GM21367 (cell line): ENCODE measurements around the gene HK3.
"Not testable (repeated sequence)": the region's sequence is repeated elsewhere in the genome, so short reads cannot be mapped to it uniquely, and the experiment has no call there.

ENCODE experiments used
- ATAC-seq: cut with Tn5 transposase; IDR thresholded peaks from one replicate; pipeline ENCODE4 v1.9.1; 2021; ENCODE audit not compliant: unreplicated experiment

Gene HK3

DNA sequence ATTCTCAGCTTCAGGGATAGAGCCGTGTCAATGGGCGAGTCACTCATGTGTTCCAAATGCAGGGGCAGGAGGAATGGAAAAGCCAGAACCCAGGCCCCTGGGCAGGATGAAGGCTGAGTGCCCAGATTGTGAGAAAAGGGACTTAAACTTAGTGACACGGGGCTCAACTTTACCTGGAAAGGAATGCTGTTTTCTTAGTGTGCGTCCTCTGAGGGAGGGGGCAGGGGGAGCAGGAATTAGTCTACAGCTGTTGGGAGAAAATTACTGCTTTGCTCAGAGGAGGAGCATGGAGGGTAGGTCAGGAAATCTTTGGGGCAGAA is 14.6 kb downstream of the HK3 start:
- no peak for ATAC-seq

DNA sequence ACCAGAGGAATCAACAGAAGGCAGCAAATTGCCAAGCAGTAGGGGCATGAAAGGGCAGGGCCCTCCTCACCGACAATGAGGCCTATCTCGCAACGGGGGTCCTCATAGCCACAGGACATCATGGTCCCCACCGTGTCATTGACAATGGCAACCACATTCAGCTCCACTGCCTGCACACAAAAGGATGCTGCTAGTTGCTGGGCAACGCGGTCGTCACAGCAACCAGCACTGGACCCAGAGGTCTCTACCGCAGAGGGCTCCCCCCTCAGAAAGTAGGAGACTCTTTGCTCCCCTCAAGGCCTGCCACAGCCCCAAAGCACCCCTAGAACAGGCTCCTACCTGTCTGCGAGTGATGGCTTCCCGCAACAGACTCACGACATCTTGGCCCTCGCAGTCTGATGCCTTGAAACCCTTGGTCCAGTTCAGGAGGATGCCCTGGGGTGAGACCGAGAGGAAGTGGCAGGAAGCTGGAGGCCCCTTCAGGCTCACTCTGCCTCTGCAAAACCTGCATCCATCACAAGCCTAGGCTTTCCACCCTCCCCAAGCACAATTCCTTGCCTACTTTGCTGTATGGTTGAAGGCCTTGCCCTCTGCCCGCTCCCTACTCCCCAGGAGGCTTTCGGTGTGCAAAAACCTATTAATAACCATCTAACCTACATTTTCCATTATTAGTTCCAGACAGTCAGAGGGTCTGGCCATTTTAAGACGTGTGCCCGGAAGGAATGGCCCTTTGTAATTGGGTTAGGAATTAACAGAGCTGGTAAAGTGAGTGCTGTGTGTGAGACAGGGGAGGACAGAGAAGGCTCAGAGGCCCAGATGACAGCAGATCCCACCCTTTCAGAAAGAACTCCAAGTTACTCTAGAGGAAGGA is 15.2 kb downstream of the HK3 start:
- no peak for ATAC-seq

DNA sequence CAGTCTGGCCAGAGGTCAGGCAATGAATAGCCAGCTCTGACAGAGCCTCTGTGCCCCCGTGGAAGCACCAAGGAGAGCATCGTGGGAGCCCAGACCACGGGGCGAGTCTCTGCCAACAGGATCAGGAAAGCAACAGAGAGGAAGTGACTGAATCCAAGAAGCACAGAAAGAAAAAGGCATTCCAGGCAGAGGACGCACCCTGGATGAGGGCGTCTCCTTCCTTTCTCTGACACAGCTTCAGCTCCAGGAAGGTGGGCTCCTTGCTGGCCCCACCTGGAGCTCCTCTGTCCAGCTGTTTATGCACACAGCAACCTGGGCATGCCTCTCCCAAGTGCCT is 16.6 kb downstream of the HK3 start:
- no peak for ATAC-seq

DNA sequence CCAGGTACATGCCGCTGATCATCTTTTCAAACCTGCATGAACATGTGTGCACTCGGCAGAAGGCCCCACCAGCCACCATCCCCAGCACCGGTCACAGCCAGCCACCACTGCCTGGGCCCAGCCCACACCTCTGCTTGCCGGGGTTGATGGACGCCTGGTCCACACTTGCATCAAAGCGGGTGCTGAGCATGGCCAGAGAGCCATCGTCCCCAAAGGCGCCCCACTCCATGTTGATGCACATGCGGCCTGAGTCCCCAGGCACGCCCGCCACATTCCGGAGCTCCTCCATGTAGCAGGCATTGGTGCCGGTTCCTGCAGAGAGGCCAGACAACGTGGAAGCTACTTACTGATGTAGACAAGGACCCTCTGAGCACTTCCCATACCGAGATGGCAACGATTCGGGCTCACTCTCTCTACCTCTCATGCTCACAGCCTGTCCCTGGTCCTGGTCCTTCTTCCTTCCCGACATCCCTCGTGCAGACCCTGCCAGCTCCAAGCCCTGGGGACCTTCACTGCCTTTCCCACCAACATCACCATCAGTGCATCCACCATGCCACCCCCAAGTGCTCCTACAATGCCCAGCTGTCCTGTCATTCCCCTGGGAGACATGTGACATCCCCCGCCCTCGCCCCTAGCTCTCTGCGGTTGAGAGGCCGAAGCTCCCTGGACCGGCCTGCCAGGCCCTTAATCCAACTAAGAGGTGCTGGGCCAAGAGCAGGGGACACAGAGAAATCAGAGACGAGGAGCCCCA is 17.2 kb downstream of the HK3 start:
- ATAC-seq, result no peak

DNA sequence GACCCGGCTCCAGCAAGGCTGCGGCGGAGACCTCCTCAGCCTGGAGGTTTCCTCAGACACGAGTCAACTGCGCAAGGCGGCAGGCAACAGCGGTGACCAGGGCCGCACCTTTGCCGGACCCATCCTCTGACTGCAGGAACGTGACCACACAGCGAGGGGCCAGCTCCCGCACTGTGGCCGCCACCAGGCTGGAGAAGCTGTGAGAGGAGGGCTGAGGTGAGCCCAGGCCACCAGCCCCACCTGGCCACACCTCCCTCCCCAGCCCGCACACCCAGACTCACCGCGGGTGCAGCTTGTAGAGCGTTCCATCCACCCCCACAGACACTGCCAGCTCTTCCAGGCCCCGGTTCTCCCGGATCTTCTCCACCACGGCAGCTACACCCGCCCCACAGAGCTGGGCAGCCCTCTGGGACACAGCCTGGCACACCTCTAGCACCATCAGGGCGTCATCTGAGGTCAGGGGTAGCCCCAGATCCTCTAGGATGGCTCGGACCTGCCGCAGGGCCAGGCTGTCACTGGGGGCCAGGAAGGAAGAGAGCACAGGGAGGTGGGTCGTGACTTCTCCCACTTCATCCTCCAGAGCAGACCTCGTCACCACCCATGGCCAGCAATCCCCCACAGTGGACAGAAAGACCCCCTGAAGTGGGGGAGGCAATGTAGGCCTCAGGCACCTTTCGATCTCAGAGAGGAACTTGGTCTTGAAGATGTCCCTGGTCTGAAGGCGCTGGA is 18.0 kb downstream of the HK3 start:
- no peak for ATAC-seq

DNA sequence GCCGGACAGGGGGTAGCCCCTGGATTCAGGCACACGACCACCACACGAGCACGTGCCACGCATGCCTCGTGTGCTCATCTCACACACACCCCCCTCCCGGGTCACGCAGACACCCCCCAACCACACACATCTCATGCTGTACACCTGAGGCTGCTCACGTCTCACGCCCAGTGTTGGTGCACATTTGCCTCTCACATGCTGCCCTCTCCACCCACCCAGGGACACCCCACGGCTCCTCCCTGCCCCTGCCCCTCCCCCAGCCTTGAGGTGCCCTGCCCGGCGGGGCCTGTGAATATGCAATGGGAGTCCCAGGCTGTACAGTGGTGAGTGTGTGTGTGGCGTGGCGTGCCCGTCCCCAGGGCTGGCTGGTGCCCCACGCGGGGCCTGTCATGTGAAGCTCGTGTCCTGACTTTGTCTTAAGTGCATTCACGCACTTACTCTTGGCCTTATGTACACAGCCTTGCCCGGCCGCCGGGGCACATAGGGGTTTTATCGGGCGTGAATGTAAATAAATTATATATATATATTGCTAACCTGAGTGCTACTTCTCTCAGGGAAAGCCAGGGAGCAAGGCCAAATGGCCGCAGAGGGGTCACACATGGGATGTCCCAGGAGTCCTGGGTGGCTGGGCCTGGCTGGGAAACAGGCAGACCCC is 18.7 kb downstream of the HK3 start:
- ATAC-seq, result no peak

DNA sequence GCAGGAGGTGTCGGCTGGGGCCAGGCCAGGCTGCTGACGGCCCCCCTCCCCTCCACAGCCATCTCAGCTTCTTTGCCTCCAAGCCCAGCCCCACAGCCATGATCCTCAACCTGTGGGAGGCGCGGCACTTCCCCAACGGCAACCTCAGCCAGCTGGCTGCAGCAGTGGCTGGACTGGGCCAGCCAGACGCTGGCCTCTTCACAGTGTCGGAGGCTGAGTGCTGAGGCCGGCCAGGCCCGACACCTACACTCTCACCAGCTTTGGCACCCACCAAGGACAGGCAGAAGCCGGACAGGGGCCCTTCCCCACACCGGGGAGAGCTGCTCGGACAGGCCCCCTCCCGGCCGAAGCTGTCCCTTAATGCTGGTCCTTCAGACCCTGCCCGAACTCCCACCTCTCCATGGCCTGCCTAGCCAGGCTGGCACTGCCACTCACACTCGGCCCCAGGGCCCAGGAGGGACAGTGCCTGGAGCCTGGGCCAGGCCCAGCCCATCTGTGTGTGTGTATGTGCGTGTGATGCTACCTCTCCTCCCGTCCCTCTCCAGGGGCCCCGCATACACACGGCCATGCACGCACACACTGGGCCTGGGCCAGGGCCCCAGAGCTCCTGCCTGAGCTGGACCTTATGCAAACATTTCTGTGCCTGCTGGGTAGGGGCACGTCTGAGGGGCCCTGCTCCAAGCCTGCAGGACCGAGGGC is 19.3 kb downstream of the HK3 start:
- ATAC-seq, result no peak

DNA sequence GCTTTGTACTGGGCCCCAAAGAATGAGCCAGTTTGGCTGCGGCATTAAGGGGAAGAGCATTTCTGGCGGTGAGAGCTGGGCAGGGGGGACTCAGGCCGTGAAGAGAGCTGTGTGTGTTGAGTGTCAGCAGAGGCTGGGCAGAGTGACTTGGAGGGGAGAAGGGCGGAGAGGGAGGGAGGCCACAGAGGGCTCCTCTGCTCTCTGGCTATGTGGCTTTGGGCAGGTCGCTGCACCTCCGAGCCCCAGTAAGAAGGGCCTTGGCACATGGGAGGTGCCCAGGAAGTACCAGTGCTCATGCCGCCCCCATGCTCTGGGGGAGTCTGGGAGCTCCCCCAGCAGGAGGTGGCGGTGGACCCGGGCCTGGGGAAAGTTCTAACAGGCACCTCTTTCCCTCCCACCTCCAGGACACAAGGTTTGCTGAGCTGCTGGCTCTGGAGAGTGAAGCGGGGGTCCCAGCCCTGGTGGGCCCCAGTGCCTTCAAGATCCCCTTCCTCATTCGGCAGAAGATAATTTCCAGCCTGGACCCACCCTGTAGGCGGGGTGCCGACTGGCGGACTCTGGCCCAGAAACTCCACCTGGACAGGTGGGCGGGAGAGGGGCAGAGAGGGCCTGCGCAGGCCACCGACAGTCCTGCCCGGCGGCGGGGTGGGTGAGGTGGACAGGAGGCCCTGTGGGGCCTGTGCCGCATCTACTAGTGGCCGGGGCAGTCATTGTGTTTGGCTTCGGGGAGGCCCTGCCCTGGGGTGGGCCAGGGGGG is 20.1 kb downstream of the HK3 start:
- ATAC-seq, result no peak

DNA sequence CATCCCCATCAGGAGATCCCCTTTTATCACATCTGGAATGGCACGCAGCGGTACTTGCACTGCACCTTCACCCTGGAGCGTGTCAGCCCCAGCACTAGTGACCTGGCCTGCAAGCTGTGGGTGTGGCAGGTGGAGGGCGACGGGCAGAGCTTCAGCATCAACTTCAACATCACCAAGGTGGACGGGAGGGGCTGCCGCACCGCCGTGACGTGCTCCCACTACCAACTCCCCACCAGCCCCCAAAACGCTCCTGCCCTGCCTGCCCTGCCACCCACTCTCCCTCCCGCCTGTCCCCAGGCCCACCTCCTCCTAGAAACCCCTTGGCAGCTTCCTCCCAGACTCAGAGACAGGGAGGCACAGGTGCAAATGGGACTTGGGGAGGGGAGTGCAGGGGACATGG is 20.7 kb downstream of the HK3 start:
- ATAC-seq, result no peak

DNA sequence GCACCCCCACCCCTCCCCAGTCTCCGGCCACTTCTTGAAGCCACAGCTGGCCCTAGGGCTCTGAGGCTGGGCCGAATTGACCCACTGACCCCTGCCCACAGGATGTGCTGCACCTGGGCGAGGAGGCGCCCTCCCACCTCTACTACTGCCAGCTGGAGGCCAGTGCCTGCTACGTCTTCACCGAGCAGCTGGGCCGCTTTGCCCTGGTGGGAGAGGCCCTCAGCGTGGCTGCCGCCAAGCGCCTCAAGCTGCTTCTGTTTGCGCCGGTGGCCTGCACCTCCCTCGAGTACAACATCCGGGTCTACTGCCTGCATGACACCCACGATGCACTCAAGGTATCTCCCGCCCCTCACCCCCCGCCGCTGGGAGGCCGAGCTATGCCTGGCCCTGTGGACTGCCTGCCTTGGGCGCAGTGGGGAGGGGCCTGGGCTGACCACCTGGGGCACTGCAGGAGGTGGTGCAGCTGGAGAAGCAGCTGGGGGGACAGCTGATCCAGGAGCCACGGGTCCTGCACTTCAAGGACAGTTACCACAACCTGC is 21.3 kb downstream of the HK3 start:
- no peak for ATAC-seq

DNA sequence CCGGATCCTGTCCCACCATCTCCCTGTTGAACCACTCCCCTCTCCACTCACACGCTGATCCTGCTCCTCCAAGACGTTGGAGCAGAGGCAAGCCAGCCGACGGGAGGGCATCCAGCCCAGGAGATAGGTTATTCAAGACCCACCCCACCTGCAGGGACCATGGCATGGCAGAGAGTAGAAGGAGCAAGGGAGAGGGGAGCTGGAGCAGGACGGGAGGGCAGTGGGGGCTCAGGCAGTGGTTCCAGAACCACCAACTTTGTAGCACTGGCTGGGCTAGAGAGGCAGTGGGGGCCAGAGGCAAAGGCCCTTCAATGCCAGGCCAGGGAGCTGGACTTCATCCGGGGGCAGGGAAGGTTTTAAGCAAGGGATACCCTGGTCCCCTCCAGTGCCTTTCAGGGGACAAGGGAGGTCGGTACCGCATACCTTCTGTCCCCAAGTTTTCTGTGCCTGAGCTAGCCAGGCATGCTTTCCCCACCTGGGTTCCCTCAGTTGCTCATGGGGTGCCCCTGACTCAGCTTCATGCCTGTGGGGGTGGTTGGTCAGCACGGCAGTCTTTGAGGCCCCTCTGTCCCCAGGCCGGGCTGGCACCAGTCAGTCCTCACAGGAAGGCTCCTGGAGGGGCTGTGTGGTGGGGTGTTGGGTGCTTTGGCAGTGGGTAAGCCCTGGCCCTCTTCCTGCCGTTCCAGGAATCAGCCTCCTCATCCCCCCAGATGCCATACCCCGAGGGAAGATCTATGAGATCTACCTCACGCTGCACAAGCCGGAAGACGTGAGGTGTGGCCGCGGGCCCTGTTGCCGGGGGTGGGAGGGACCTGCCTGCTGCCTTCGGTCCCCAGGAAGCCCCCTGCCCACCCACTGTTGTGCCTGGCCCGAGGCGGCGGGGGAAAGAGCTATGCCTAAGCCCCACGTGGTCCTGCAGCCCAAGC is 22.4 kb downstream of the HK3 start:
- ATAC-seq, result no peak

DNA sequence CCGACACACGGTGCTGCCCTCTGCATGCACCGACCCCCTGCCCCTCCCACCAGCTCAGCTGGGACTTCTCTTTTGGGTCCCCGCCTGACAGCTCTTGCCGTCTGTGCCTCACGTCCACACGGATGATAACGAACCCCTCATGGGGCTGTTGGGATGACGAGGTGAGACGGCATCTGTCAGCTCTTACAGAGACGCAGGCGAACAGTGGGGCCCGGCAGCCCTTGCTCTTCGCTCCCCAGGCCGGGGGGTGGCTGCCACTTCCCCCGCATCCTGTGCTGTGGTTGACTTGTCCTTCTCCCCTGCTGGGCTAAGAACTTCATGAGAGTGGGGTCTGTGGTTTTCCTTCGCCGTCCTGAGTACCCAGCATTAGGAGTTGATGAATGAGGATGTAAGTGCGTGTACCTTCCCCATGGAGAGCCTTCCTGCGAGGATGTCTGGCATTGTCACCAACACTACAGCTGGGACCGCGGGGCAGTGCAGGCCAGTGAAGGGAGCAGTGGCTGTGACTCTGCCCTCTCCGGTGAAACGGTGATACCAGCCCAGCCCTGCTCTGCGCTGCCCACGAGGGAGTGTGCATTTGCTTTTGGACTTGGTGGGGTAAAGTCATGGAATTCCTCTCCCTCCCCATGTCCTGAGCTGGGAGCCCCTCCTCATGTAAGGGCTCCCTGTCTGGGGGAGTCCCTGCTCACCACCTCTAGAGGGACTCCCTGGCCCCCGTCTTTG is 23.2 kb downstream of the HK3 start:
- ATAC-seq, result no peak

DNA sequence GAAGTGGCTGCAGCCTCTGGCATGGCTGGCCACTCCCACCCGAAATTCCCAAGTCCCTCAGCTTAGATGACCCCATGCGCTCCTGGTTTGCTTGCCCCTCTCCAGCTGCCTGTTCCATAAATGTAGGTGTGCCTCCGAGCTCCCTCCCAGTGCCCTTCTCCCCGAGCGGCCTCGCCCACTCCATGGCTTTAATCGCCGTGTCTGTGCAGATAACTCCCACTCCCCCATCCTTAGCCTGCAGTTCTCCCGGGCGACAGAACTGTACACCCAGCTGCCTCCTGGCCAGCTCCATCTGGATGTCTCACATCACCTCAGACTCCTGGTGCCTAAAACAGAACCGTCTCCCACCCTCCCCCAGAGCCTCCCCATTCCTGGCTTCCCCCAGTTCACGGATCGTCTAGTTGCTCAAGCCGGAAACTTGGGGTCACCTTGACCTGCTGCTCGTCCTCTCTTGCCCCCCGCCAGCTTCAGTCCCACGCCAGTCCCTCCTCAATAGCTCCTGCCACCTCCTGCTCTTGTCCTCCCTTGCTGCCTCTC is 24.1 kb downstream of the HK3 start:
- no peak for ATAC-seq

DNA sequence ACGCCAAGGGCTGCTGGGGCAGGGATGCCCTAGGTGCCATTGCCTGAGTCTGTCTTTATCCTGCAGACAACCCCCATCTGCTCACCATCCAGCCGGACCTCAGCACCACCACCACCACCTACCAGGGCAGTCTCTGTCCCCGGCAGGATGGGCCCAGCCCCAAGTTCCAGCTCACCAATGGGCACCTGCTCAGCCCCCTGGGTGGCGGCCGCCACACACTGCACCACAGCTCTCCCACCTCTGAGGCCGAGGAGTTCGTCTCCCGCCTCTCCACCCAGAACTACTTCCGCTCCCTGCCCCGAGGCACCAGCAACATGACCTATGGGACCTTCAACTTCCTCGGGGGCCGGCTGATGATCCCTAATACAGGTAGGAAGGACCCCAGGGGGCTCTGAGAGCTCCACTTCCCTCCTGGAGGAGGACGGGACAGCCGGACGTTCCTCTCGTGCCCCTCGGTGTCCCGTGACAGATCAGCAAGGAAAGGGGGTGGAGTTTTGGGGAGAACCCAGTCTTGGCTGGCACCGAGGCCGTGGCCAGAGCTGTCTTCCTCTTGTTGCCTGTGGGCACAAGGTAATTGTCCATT is 24.9 kb downstream of the HK3 start:
- no peak for ATAC-seq

DNA sequence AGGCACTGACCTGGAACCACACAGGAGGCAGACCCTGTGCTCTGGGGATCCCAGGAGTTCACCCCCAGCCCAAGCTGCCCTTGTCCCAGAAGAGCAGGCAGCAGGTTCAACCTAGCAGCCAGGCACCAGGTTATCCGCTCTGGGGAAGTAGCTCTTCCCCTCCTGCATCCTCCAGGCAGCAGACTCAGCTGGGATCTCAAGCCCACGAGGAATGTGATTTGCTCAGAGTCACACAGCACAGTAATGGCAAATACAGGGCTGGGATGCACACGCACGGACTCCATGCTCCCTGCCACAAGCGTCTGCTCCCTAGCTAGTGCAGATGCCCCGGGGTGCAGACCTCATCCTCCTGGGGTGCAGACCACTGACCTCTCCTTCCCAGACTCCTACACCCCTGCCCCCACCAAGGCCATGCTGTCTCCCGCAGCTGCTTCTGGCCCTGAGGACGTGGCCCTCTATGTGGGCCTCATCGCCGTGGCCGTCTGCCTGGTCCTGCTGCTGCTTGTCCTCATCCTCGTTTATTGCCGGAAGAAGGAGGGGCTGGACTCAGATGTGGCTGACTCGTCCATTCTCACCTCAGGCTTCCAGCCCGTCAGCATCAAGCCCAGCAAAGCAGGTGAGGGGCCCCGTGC is 25.5 kb downstream of the HK3 start:
- no peak for ATAC-seq

DNA sequence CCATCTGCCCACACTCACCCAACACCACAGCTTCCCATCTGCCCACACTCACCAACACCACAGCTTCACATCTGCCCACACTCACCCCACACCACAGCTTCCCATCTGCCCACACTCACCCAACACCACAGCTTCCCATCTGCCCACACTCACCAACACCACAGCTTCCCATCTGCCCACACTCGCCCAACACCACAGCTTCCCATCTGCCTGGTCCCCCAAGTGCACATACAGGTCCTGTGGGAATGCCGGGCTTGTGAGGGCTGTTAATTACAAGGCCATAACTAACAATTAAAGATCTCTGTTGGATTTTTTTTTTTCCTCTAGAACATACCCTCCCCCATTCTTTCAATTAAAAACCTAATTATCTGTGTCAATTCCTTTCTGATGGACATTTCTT is 26.1 kb downstream of the HK3 start:
- ATAC-seq, result not testable (repeated sequence)

DNA sequence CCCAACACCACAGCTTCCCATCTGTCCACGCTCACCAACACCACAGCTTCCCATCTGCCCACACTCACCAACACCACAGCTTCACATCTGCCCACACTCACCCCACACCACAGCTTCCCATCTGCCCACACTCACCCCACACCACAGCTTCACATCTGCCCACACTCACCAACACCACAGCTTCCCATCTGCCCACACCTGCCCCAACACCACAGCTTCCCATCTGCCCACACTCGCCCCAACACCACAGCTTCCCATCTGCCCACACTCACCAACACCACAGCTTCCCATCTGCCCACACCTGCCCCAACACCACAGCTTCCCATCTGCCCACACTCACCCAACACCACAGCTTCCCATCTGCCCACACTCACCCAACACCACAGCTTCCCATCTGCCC is 26.6 kb downstream of the HK3 start:
- ATAC-seq, result not testable (repeated sequence)
